ENCODE data around the gene COQ9. TPM values are rescaled to one million over a fixed set of nuclear protein-coding genes. Genes with fewer than 3 reads are reported as not detected.
A peak's percentile ranks its signal among the peaks of the same experiment; 100 is the strongest.

Gene COQ9
- total and polyA plus RNA-seq, 2 of the 4 experiments (the other 2 are of a cell fraction): 57.9 to 58.5 TPM

- Histone ChIP-seq H4K91ac (ENCODE audit: insufficient read depth, low read depth, low read length) (peak within 1 kb of the TSS; percentile 91), H2BK120ac (ENCODE audit: low read depth, low read length) (no peak within 1 kb of the TSS), H2AK9ac (replicated peaks; ENCODE audit: low read depth, low read length, poor library complexity) (peak within 1 kb of the TSS; percentile 93), H3K4me2 (ENCODE audit: low read depth, low read length) (peak within 1 kb of the TSS; percentile 99), H3K27ac (ENCODE audit: insufficient read depth, low read length) (peak within 1 kb of the TSS; percentile 95), H4K20me1 (ENCODE audit: insufficient read depth, low read length) (peaks cover 9% of the 10 kb centered on the region; the same call in 1 of the 2 replicates), H2AFZ (replicated peaks; ENCODE audit: low read length, poor library complexity) (peak within 1 kb of the TSS; percentile 95), H3K9me3 (ENCODE audit: control insufficient read depth, insufficient read depth, low read length) (no peaks in the 10 kb centered on the region), H3K79me1 (ENCODE audit: low read depth in 1 of 2, low read length in 2 of 2) (peaks cover 13 to 39% of the 10 kb centered on the region in 2 experiments), H3K4me3 (ENCODE audit: insufficient read depth, low read depth, low read length) (peak within 1 kb of the TSS; percentile 81), H3K23ac (ENCODE audit: low read depth, low read length) (peak within 1 kb of the TSS; percentile 67), H4K8ac (ENCODE audit: low read depth in 2 of 2, low read length in 2 of 2) (peak within 1 kb of the TSS; percentile 88 to 99), H3K4ac (ENCODE audit: low read depth, low read length) (peak within 1 kb of the TSS; percentile 98), H2AK5ac (ENCODE audit: low read depth, low read length) (peak within 1 kb of the TSS; percentile 80), H3K18ac (ENCODE audit: low read depth, low read length) (peak within 1 kb of the TSS; percentile 82), H3K36me3 (ENCODE audit: control insufficient read depth, insufficient read depth, low read length) (peaks cover 44% of the 10 kb centered on the region), H3K27me3 (ENCODE audit: control insufficient read depth, insufficient read depth, low read length) (no peaks in the 10 kb centered on the region), H3K56ac (ENCODE audit: extremely low read depth, insufficient read depth, low read length) (peak within 1 kb of the TSS; percentile 67), H2BK15ac (ENCODE audit: low read depth, low read length) (no peak within 1 kb of the TSS), H4K5ac (ENCODE audit: low read depth, low read length) (peak within 1 kb of the TSS; percentile 93), H2BK20ac (ENCODE audit: low read depth, low read length) (no peak within 1 kb of the TSS), H3K9ac (ENCODE audit: low read depth, low read length) (peak within 1 kb of the TSS; percentile 98), H2BK5ac (ENCODE audit: low read depth, low read length, poor library complexity, severe bottlenecking) (peak within 1 kb of the TSS; percentile 94), H3K4me1 (ENCODE audit: control insufficient read depth, insufficient read depth, low read length) (peaks cover 4% of the 10 kb centered on the region), H3K14ac (replicated peaks; ENCODE audit: low read depth, low read length) (peak within 1 kb of the TSS; percentile 97), H3K9me1 (ENCODE audit: insufficient read depth, low read length) (no peaks in the 10 kb centered on the region)
- ChIA-PET CTCF (interaction anchor here (0.5 to 1.5 kb wide), 6 partner anchors 11 to 167 kb away, joined by 3 to 6 read pairs (median 4); partner anchors contain the start of genes CIAPIN1, COQ9 and DOK4), POLR2A (ENCODE audit: unreplicated experiment) (no interaction called here)
- in situ Hi-C loops (cut with MboI; ENCODE audit: low sequenced_read_pairs): no loop called here
- 1% methylated on average over 24 of the region's 47 CpGs; no CpG with 5 or more reads in 1 of the 2 experiments for WGBS, 2 experiments (ENCODE audit: extremely low coverage in 2 of 2, insufficient read length in 1 of 2)
- peak; percentile 81 for DNase-seq
- dilution Hi-C loops (cut with HindIII; ENCODE audit: low sequenced_read_pairs, unreplicated experiment): no loop called here
- no TSS peak for BruUV-seq (replicated peaks)
- peak; percentile 97 for ATAC-seq (ENCODE audit: low read depth)
- intact Hi-C loops (cut with micrococcal nuclease): loop anchor here (1.0 kb wide), 1 partner anchor 57 kb away; no protein-coding TSS in a partner anchor
- TF ChIP-seq CEBPB (IDR thresholded peaks at IDR 0.05; ENCODE audit: low read depth, low read length) (no peak), CTCF (conservative IDR thresholded peaks at IDR 0.05; ENCODE audit: low read depth, low read length) (peak; percentile 97), POLR2A (IDR thresholded peaks at IDR 0.05; ENCODE audit: low read depth, low read length) (peak; percentile 98), MXI1 (IDR thresholded peaks at IDR 0.05; ENCODE audit: borderline replicate concordance, low read depth, low read length) (peak; percentile 64), MAZ (IDR thresholded peaks at IDR 0.05; ENCODE audit: borderline replicate concordance, low read depth, low read length) (peak; percentile 72; the same call in 1 of the 2 replicates), SMC3 (IDR thresholded peaks at IDR 0.05; ENCODE audit: low read depth, low read length) (peak; percentile 47), RAD21 (IDR thresholded peaks at IDR 0.05; ENCODE audit: low read length) (peak; percentile 42), USF2 (IDR thresholded peaks at IDR 0.05; ENCODE audit: low read depth, low read length) (no peak), RCOR1 (IDR thresholded peaks at IDR 0.05; ENCODE audit: insufficient replicate concordance, low read length) (no peak), ELK1 (IDR thresholded peaks at IDR 0.05; ENCODE audit: borderline replicate concordance, low read depth, low read length) (0 out of 2 replicates have a peak, but pooled peaks have one; percentile 36)
Observed at GRCh38 chr16:57462209-57462977, 15.1 kb downstream of the COQ9 start, which contains the start of gene POLR2C. TSS of gene POLR2C (plus strand) at chr16:57462679. CDS start at chr16:57462725, 46 bp downstream.
